ENCODE data around the gene PHETA1.

PHETA1 gene

GRCh38 chr12:111327474-111327873 lies 41.4 kb downstream of the PHETA1 start:
- no peak for DNase-seq (ENCODE audit: low read depth in 4 of 4, low spot score in 1 of 4)

- no peak for DNase-seq (ENCODE audit: low read depth in 4 of 4, low spot score in 1 of 4)
Measured at GRCh38 chr12:111322336-111323250, 46.3 kb downstream of the PHETA1 start.

GRCh38 chr12:111321317-111321716 lies 47.6 kb downstream of the PHETA1 start:
- no peak for DNase-seq (ENCODE audit: low read depth in 4 of 4, low spot score in 1 of 4)

- no peak for DNase-seq (ENCODE audit: low read depth in 4 of 4, low spot score in 1 of 4)
Measured at GRCh38 chr12:111320258-111321050, 48.4 kb downstream of the PHETA1 start.

DNA sequence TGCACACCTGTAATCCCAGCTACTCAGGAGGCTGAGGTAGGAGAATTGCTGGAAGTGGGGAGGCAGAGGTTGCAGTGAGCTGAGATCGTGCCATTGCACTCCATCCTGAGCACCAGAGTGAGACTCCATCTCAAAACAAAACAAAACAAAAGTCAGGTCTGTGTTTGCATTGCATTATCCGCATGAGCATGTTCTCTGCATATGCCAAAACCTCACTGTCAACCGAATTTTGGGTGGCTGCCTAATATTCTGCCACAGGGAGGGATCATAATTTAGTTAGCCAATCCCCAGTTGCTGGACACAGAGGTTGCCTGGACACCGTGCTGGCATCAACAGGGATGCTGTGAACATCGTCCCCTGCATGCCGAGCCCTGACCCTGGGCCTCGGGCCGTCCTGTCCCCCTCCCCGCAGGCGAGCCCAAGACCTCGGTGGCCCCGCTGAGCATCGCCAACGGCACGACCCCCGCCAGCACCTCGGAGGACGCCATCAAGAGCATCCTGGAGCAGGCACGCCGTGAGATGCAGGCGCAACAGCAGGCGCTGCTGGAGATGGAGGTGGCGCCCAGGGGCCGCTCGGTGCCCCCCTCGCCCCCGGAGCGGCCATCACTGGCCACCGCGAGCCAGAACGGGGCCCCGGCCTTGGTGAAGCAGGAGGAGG lies 49.2 kb downstream of the PHETA1 start:
- DNase-seq (ENCODE audit: low read depth in 4 of 4, low spot score in 1 of 4): no peak

GRCh38 chr12:111318450-111318849 lies 50.4 kb downstream of the PHETA1 start:
- DNase-seq (ENCODE audit: low read depth in 4 of 4, low spot score in 1 of 4): no peak

- no peak for DNase-seq (ENCODE audit: low read depth in 4 of 4, low spot score in 1 of 4)
Measured at GRCh38 chr12:111316671-111317070, 52.2 kb downstream of the PHETA1 start.

- DNase-seq (ENCODE audit: low read depth in 4 of 4, low spot score in 1 of 4): no peak
Measured at GRCh38 chr12:111314953-111315539, 53.8 kb downstream of the PHETA1 start.

GRCh38 chr12:111313833-111314259 lies 55.0 kb downstream of the PHETA1 start:
- peak; percentile 50 to 67 (median 59) for DNase-seq (ENCODE audit: low read depth in 4 of 4, low spot score in 1 of 4)

DNA sequence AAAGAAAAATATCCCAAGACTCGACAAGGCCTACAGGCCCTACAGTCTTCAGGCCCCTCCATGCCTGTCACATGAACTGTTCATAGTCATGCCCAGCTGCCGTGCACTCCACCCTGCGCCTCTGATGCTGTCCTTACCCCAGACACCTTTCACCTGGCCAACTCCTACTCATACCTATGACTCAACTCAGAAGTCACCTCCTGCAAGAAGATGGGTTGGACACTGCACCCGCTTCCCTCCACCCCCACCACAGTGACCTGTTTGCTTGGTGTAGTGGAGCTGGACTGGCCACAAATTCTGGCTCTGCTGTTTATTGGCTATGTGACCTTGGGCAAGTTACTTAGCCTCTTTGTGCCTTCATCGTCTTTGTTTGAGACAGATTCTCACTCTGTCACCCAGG lies 56.2 kb downstream of the PHETA1 start:
- DNase-seq (ENCODE audit: low read depth in 4 of 4, low spot score in 1 of 4): no peak

- no peak for DNase-seq (ENCODE audit: low read depth in 4 of 4, low spot score in 1 of 4)
Measured at GRCh38 chr12:111312016-111312415, 56.9 kb downstream of the PHETA1 start.

- no peak for DNase-seq (ENCODE audit: low read depth in 4 of 4, low spot score in 1 of 4)
Measured at GRCh38 chr12:111311011-111311410, 57.9 kb downstream of the PHETA1 start.
